Esophagus muscularis mucosa (tissue), 3 donors: Measurements from ENCODE around the gene PRDM16.

Experiments used
- POLR2A ChIP-seq: fragments of 450-650 bp; IDR thresholded peaks from one replicate; pipeline ENCODE4 v1.6.1; 2017; ENCODE audit warnings: antibody characterized with exemption, moderate library complexity, mild to moderate bottlenecking, low read depth
- TF ChIP-seq, protein P1 (sequence below), 3 experiments: fragments of 200-600 bp in 2 of 3; fragments of 450-650 bp in 1 of 3; sonication (generic) in 2 of 3; IDR thresholded peaks; one replicate each; pipeline ENCODE4 v1.5.1; 2017 to 2019; ENCODE audit warnings: antibody characterized with exemption in 3 of 3, mild to moderate bottlenecking in 2 of 3, moderate library complexity in 1 of 3

DNA sequence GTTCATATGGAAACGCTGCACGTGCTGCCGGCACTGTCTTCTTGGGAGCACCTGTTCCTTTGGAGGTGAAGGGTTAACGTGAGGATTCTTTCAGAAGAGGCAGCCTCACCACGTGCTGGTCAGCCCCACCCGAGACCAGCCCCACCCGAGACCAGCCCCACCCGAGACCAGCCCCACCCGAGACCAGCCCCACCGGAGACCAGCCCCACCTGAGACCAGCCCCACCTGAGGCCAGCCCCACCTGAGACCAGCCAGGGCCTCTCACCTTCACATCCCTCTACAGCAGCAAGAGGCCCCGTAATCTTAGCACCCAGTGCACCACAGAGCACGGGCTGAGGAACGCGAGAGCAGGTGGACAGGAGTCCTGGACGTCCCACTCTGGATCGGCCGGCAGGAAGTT is 18.0 kb downstream of the PRDM16 start:
- TF ChIP-seq, protein P1, sequence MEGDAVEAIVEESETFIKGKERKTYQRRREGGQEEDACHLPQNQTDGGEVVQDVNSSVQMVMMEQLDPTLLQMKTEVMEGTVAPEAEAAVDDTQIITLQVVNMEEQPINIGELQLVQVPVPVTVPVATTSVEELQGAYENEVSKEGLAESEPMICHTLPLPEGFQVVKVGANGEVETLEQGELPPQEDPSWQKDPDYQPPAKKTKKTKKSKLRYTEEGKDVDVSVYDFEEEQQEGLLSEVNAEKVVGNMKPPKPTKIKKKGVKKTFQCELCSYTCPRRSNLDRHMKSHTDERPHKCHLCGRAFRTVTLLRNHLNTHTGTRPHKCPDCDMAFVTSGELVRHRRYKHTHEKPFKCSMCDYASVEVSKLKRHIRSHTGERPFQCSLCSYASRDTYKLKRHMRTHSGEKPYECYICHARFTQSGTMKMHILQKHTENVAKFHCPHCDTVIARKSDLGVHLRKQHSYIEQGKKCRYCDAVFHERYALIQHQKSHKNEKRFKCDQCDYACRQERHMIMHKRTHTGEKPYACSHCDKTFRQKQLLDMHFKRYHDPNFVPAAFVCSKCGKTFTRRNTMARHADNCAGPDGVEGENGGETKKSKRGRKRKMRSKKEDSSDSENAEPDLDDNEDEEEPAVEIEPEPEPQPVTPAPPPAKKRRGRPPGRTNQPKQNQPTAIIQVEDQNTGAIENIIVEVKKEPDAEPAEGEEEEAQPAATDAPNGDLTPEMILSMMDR (IDR thresholded peaks at IDR 0.05): no peak
- no peak for TF ChIP-seq POLR2A
